ENCODE data around the gene ADGRF5.

Gene ADGRF5

DNA sequence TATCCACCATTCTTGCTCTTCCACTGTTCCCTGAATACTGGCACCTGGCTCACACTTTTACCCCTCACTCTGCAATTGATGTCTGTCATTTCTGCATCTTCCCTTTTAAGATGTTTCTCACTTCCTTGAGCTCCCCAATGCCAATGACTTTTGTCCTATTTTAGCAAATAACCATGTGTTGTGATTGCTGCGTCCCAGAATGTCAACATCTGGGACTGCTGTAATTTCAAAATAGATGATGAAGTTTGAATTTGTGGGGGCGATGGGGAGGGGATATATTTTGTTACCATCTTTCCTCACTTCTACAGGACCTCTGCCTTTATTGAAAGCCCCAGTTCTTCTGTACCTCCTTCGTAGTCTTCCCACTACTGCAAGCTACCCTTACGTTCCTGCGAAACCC is 40.0 kb upstream of the ADGRF5 start:
- H3K9me3 ChIP-seq (ENCODE audit: low read length), result no peaks in the 10 kb centered on the region
- no peak overlapping the region for H3K4me2 ChIP-seq (ENCODE audit: low read length)
- H3K4me1 ChIP-seq (ENCODE audit: insufficient read depth, low read length, severe bottlenecking), result no peaks in the 10 kb centered on the region
- TF ChIP-seq, protein P1, sequence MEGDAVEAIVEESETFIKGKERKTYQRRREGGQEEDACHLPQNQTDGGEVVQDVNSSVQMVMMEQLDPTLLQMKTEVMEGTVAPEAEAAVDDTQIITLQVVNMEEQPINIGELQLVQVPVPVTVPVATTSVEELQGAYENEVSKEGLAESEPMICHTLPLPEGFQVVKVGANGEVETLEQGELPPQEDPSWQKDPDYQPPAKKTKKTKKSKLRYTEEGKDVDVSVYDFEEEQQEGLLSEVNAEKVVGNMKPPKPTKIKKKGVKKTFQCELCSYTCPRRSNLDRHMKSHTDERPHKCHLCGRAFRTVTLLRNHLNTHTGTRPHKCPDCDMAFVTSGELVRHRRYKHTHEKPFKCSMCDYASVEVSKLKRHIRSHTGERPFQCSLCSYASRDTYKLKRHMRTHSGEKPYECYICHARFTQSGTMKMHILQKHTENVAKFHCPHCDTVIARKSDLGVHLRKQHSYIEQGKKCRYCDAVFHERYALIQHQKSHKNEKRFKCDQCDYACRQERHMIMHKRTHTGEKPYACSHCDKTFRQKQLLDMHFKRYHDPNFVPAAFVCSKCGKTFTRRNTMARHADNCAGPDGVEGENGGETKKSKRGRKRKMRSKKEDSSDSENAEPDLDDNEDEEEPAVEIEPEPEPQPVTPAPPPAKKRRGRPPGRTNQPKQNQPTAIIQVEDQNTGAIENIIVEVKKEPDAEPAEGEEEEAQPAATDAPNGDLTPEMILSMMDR (IDR thresholded peaks at IDR 0.05; ENCODE audit: low read length), result no peak
- TF ChIP-seq EZH2 (IDR thresholded peaks at IDR 0.05; ENCODE audit: borderline replicate concordance, low read length), result no peak
- no peak overlapping the region for H3K9ac ChIP-seq (ENCODE audit: low read length)
- no peaks in the 10 kb centered on the region for H3K9me2 ChIP-seq (ENCODE audit: low read depth, low read length)
- H3K27ac ChIP-seq (ENCODE audit: low read depth, low read length, poor library complexity, severe bottlenecking), result no peak overlapping the region
- H3F3A ChIP-seq (ENCODE audit: insufficient read depth, low read length), result no peaks in the 10 kb centered on the region
- H3K27me3 ChIP-seq (ENCODE audit: insufficient read depth, low read length), result no peaks in the 10 kb centered on the region
- H3K79me2 ChIP-seq (ENCODE audit: insufficient read depth, low read length), result no peaks in the 10 kb centered on the region
- no peak overlapping the region for H3K4me3 ChIP-seq (ENCODE audit: low read depth, low read length, poor library complexity, severe bottlenecking)
- H4K20me1 ChIP-seq (ENCODE audit: insufficient read depth, low read length), result no peaks in the 10 kb centered on the region
- no peak overlapping the region for H2AFZ ChIP-seq (ENCODE audit: low read length)
- no peaks in the 10 kb centered on the region for H3K36me3 ChIP-seq (ENCODE audit: insufficient read depth, low read length)

DNA sequence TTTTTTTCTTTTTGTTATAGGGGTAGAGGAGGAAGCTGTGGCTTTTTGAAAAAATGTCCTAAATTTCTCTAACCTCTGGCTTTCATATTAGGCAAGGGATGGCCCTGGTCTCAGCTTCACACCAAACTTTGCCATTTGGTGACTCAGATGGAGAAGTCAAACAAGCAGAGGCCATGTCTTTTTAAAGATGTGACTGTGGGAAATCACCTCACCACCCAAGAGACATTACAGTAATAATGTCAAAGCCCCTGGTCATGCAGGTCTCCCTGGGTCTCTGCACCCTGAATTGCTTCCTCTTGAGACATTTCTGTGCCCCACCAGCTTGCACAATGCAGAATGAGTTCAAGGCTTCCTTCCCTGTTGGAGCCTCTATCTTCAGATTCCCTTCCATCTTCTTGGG is 39.5 kb upstream of the ADGRF5 start:
- TF ChIP-seq EZH2 (IDR thresholded peaks at IDR 0.05; ENCODE audit: borderline replicate concordance, low read length), result no peak
- TF ChIP-seq, protein P1 (IDR thresholded peaks at IDR 0.05; ENCODE audit: low read length), result no peak

DNA sequence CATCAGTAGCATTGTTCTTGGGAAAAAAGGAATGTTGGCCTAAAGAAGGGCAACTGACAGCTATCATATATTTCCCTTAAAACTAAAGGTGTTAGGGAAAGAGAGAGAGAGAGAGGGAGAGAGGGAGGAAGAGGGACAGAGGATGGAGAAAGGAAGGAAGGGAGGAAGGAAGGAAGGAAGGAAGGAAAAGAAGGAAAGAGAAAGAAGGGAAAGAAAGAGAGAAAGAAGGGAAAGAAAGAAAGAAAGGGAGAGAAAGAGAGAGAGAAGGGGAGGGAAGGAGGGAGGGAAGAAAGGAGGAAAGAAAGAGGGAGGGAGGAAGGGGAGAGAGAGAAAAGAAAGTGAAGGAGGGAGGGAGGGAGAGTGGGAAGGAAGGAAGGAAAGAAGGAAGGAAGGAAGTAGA is 37.7 kb upstream of the ADGRF5 start:
- Histone ChIP-seq H3K4me3 (ENCODE audit: low read depth, low read length, poor library complexity, severe bottlenecking) (no peak overlapping the region), H3K27me3 (ENCODE audit: insufficient read depth, low read length) (no peaks in the 10 kb centered on the region), H3K27ac (ENCODE audit: low read depth, low read length, poor library complexity, severe bottlenecking) (no peak overlapping the region), H3K9me2 (ENCODE audit: low read depth, low read length) (no peaks in the 10 kb centered on the region), H3K79me2 (ENCODE audit: insufficient read depth, low read length) (no peaks in the 10 kb centered on the region), H4K20me1 (ENCODE audit: insufficient read depth, low read length) (no peaks in the 10 kb centered on the region), H3F3A (ENCODE audit: insufficient read depth, low read length) (no peaks in the 10 kb centered on the region), H3K9ac (ENCODE audit: low read length) (no peak overlapping the region), H3K36me3 (ENCODE audit: insufficient read depth, low read length) (no peaks in the 10 kb centered on the region), H3K4me2 (ENCODE audit: low read length) (no peak overlapping the region), H3K4me1 (ENCODE audit: insufficient read depth, low read length, severe bottlenecking) (no peaks in the 10 kb centered on the region), H3K9me3 (ENCODE audit: low read length) (no peaks in the 10 kb centered on the region), H2AFZ (ENCODE audit: low read length) (no peak overlapping the region)
- TF ChIP-seq, protein P1 (IDR thresholded peaks at IDR 0.05; ENCODE audit: low read length), result no peak
- no peak for TF ChIP-seq EZH2 (IDR thresholded peaks at IDR 0.05; ENCODE audit: borderline replicate concordance, low read length)

More for the DNA sequence above, 39.5 kb upstream of the ADGRF5 start:
- H3K4me2 ChIP-seq (ENCODE audit: low read length), result no peak overlapping the region
- H3K27ac ChIP-seq (ENCODE audit: low read depth, low read length, poor library complexity, severe bottlenecking), result no peak overlapping the region
- no peaks in the 10 kb centered on the region for H3K27me3 ChIP-seq (ENCODE audit: insufficient read depth, low read length)
- no peaks in the 10 kb centered on the region for H3K9me2 ChIP-seq (ENCODE audit: low read depth, low read length)
- H3K9me3 ChIP-seq (ENCODE audit: low read length), result no peaks in the 10 kb centered on the region
- H3K79me2 ChIP-seq (ENCODE audit: insufficient read depth, low read length), result no peaks in the 10 kb centered on the region
- H2AFZ ChIP-seq (ENCODE audit: low read length), result no peak overlapping the region
- H3K36me3 ChIP-seq (ENCODE audit: insufficient read depth, low read length), result no peaks in the 10 kb centered on the region
- H3K4me3 ChIP-seq (ENCODE audit: low read depth, low read length, poor library complexity, severe bottlenecking), result no peak overlapping the region
- H4K20me1 ChIP-seq (ENCODE audit: insufficient read depth, low read length), result no peaks in the 10 kb centered on the region
- no peaks in the 10 kb centered on the region for H3F3A ChIP-seq (ENCODE audit: insufficient read depth, low read length)
- H3K4me1 ChIP-seq (ENCODE audit: insufficient read depth, low read length, severe bottlenecking), result no peaks in the 10 kb centered on the region
- no peak overlapping the region for H3K9ac ChIP-seq (ENCODE audit: low read length)
